Activated T-helper 1 cell treated with anti-CD3 and anti-CD28 coated beads, Interleukin-12 subunit alpha, Interleukin-12 subunit beta, Interleukin-2, Interleukin-4 antibody, amounts not matched to agents 30 ng/mL and 10 ng/mL and 1 ng/mL, durations not matched to agents 14 hours and 24 hours and 36 hours (primary cell): Measurements from ENCODE around the gene NSMCE1. TPM values are rescaled to one million over a fixed set of nuclear protein-coding genes. Genes with fewer than 3 reads are reported as not detected.
"Not testable (repeated sequence)": the region's sequence is repeated elsewhere in the genome, so short reads cannot be mapped to it uniquely, and the experiment has no call there.

Experiments used
- DNase-seq: peaks from one replicate; pipeline ENCODE4 v3.0.0; 2021; ENCODE audit warnings: low spot score
- H3K27ac Mint-ChIP-seq: one replicate; pipeline ENCODE4 v1.8.0; 2021; ENCODE audit warnings: mild to moderate bottlenecking, mixed read lengths
- H3K27me3 Mint-ChIP-seq: one replicate; pipeline ENCODE4 v1.8.0; 2022; ENCODE audit warnings: mild to moderate bottlenecking, moderate library complexity, mixed read lengths; ENCODE audit not compliant: insufficient read depth
- H3K36me3 Mint-ChIP-seq: one replicate; pipeline ENCODE4 v1.8.0; 2021; ENCODE audit warnings: low read depth, mixed read lengths
- H3K4me1 Mint-ChIP-seq: one replicate; pipeline ENCODE4 v1.8.0; 2021; ENCODE audit warnings: low read depth, mixed read lengths
- H3K4me3 Mint-ChIP-seq: one replicate; pipeline ENCODE4 v1.8.0; 2021; ENCODE audit warnings: mild to moderate bottlenecking, moderate library complexity, mixed read lengths
- H3K9me3 Mint-ChIP-seq: one replicate; pipeline ENCODE4 v1.8.0; 2021; ENCODE audit warnings: mixed read lengths
- intact Hi-C: fragments of 100-400 bp; cut with micrococcal nuclease; formaldehyde crosslinking; loops from one replicate; pipeline ENCODE4 v1.15.1; 2024
- total RNA-seq: library from RNA; stranded (reverse); gene quantifications from 2 replicates; pipeline ENCODE4 v1.2.3, GENCODE V29; 2022

Gene NSMCE1
- total RNA-seq, 1 donor from 2014 or later = 134 TPM

DNA sequence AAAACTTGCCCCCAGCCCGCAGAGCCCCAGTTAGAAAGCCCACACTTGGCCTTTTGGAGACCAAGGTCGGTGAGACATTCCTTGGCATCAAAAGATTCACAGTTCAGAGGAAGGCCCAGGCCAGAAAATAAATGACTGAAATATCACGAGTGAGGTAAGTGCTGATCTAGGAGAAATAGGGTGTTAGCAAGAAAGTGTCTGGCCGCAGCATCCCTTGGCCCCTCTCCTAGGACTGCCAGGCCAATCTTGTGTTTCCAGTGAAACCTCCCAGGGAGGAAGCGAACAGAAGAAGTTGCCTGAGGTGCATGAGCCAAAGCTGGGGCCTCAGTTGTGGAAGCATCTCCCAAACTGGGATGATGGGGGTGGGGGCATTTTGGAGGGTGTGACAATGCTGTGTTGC lies 22.5 kb upstream of the NSMCE1 start:
- H3K27me3 Mint-ChIP-seq = peaks cover 5% of the 10 kb centered on the region
- H3K4me1 Mint-ChIP-seq = peaks cover 40% of the 10 kb centered on the region
- H3K36me3 Mint-ChIP-seq = peaks cover 4% of the 10 kb centered on the region
- no peak for DNase-seq
- intact Hi-C loops = no loop called here
- no peak overlapping the region for H3K27ac Mint-ChIP-seq
- H3K9me3 Mint-ChIP-seq = peaks cover 5% of the 10 kb centered on the region
- no peak overlapping the region for H3K4me3 Mint-ChIP-seq

DNA sequence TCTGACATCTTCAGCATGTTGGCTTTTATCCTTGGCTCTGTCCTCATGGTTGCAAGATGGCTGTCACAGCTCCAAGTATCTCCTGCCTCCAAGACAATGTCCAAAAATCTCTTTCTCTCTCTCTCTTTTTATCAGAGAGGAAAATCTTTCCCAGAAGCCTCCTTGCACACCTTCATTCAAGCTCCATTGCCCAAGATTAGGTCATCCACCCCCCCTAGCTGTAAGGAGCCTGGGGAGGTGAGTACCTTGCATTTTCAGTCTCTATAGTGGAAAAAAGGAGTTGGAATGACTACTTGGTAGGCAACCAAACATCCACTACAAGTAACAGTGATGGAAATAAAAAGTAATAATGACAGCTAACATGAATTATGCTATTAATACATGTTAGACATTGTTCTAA lies 22.0 kb upstream of the NSMCE1 start:
- intact Hi-C loops = no loop called here
- H3K4me1 Mint-ChIP-seq = peaks cover 40% of the 10 kb centered on the region
- H3K27me3 Mint-ChIP-seq = peaks cover 5% of the 10 kb centered on the region
- DNase-seq = no peak
- H3K4me3 Mint-ChIP-seq = no peak overlapping the region
- peak overlapping the region; percentile 30 for H3K27ac Mint-ChIP-seq
- H3K36me3 Mint-ChIP-seq = peaks cover 6% of the 10 kb centered on the region
- peaks cover 5% of the 10 kb centered on the region for H3K9me3 Mint-ChIP-seq

DNA sequence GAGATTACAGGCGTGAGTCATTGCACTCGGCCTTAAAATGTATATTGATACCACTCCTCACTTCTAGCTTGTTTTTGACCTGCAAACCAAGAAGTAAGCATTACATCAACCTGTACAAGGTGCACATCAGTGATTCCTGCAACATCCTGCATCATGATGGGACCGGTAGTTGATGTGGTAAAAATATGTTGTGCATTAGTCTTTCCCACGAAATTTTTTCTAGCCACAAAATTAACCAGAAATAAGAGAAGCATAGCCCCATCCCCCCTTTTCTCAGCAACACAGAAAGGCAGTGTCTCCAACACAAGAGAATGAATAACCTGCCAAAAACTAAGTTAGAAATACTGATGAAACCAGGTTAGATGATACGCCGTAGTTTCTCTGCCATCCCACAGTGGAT lies 21.1 kb upstream of the NSMCE1 start:
- H3K27me3 Mint-ChIP-seq = peaks cover 5% of the 10 kb centered on the region
- H3K4me1 Mint-ChIP-seq = peaks cover 43% of the 10 kb centered on the region
- intact Hi-C loops = no loop called here
- DNase-seq = no peak
- H3K27ac Mint-ChIP-seq = peak overlapping the region; percentile 21
- peaks cover 5% of the 10 kb centered on the region for H3K9me3 Mint-ChIP-seq
- H3K4me3 Mint-ChIP-seq = peak overlapping the region; percentile 32
- H3K36me3 Mint-ChIP-seq = peaks cover 6% of the 10 kb centered on the region

DNA sequence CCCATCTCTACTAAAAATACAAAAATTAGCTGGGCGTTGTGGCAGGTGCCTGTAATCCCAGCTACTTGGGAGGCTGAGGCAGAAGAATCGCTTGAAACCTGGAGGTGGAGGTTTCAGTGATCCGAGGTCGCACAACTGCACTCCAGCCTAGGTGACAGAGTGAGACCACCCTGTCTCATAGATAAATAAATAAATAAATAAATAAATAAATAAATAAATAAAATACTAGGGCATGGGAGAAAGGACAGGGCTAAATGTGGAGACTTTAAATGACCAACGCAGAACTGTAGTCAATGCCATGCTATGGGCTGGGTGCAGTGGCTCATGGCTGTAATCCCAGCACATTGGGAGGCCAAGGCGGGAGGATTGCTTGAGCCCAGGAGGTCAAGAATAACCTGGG lies 19.7 kb upstream of the NSMCE1 start:
- not testable (repeated sequence) for H3K36me3 Mint-ChIP-seq

DNA sequence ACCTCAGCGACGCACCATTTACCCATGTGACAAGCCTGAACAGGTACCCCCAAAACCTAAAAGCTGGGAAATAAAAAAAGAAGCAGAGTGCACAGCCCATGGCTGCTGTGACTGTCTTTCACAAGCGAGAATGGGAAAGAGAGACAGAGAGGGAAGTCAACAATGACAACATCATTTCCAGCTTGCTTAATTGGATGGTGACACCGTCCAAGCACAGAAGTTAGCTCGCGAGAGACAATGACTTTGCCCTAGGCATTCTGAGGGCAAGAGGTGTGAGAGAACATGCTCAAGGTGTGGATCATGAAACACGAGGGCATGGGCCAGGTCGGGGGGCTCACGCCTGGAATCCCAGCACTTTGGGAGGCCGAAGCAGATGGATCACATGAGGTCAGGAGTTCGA lies 19.3 kb upstream of the NSMCE1 start:
- Mint-ChIP-seq H3K36me3 (peaks cover 6% of the 10 kb centered on the region), H3K4me1 (peaks cover 61% of the 10 kb centered on the region), H3K9me3 (peaks cover 5% of the 10 kb centered on the region), H3K27ac (no peak overlapping the region), H3K27me3 (peaks cover 5% of the 10 kb centered on the region), H3K4me3 (no peak overlapping the region)
- intact Hi-C loops = no loop called here
- DNase-seq = no peak

More for the DNA sequence above, 19.7 kb upstream of the NSMCE1 start:
- H3K4me1 Mint-ChIP-seq = peaks cover 57% of the 10 kb centered on the region
- DNase-seq, H3K27ac Mint-ChIP-seq, H3K9me3 Mint-ChIP-seq, H3K4me3 Mint-ChIP-seq, intact Hi-C loops, H3K27me3 Mint-ChIP-seq: not testable (repeated sequence)

DNA sequence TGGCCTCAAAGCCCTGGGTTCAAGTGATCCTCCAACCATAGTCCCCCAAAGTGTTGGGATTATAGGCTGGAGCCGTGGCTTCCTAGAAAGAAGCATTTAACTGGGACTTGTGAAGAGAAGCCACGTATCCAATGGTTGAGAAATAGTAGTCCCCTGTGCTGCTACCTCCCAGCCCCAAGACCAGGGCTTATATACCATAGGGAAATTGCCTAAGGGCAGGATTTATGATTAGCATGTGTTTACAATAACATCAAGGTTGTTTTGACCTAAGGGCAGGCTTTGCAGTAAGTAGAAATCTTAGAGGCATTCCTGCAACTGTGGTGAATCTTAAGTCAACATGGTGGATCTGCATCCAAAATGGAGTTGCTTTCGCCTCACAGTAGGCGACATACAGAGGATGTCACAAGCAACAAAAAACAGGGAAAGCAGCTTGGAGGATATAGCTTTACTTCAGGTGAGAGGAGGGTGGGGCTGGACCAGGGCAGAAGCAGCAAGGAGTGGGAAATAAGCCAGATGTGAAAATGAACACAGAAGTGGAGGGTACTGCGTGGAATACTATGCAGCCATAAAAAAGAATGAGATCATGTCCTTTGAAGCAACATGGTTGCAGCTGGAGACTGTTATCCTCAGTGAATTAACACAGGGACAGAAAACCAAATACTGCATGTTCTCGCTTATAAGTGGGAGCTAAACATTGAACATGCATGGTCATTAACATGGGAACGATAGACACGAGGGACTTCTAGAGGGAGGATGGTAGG lies 18.7 kb upstream of the NSMCE1 start:
- intact Hi-C loops = no loop called here
- Mint-ChIP-seq H3K9me3 (peaks cover 5% of the 10 kb centered on the region), H3K27ac (no peak overlapping the region), H3K36me3 (peaks cover 6% of the 10 kb centered on the region), H3K4me1 (peaks cover 67% of the 10 kb centered on the region), H3K4me3 (no peak overlapping the region), H3K27me3 (peaks cover 5% of the 10 kb centered on the region)
- DNase-seq = no peak

DNA sequence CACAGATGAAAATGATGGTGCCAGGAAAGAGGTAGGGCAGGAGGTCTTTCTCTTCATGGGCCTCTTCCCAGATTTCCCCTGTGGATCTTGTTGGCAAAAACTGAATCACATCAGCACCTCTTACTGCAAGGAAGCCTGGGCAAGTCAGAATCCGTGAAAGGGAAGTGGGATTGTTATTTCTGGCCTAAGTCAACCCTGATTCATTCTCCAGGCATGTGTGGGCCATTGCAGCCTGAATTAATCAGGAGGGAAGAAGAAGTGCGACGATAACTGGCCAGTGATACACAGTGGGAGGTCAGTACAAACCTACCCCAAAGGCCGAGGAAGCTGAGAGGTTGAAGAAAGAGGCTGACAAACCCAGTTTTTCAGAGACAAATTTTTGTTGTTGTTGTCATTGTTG lies 17.9 kb upstream of the NSMCE1 start:
- intact Hi-C loops = no loop called here
- Mint-ChIP-seq H3K27ac (no peak overlapping the region), H3K27me3 (peaks cover 6% of the 10 kb centered on the region), H3K4me3 (no peak overlapping the region), H3K9me3 (peaks cover 5% of the 10 kb centered on the region), H3K4me1 (peaks cover 72% of the 10 kb centered on the region), H3K36me3 (peaks cover 9% of the 10 kb centered on the region)
- no peak for DNase-seq

DNA sequence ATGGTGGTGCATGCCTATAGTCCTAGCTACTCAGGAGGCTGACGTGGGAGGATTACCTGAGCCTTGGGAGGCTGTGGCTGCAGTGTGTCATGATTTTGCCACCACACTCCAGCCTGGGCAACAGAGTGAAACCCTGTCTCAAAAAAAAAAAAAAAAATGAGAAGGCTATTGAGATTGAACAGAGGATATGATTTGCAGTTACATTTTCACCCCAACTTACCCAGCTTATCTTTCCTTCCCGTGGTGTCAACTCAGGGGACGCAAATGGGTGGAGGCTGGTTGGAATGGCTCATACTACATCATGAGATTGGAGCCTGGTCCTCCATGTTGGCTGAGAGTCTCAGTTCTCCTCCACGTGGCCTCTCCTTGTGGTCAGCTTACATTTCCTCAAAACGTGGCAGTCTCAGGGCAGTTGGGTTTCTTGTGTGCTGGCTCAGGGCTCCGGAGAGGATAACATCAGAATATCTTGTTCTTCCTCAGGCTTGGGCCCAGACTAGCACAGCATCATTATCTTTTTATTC lies 17.2 kb upstream of the NSMCE1 start:
- H3K27me3 Mint-ChIP-seq = peaks cover 8% of the 10 kb centered on the region
- H3K36me3 Mint-ChIP-seq = peaks cover 13% of the 10 kb centered on the region
- peaks cover 74% of the 10 kb centered on the region for H3K4me1 Mint-ChIP-seq
- H3K9me3 Mint-ChIP-seq = peaks cover 5% of the 10 kb centered on the region
- DNase-seq = no peak
- intact Hi-C loops = loop anchor here (1.0 kb wide), 1 partner anchor 28 kb away; the partner anchor contains the start of gene IL4R
- H3K27ac Mint-ChIP-seq = peak overlapping the region; percentile 57
- no peak overlapping the region for H3K4me3 Mint-ChIP-seq

DNA sequence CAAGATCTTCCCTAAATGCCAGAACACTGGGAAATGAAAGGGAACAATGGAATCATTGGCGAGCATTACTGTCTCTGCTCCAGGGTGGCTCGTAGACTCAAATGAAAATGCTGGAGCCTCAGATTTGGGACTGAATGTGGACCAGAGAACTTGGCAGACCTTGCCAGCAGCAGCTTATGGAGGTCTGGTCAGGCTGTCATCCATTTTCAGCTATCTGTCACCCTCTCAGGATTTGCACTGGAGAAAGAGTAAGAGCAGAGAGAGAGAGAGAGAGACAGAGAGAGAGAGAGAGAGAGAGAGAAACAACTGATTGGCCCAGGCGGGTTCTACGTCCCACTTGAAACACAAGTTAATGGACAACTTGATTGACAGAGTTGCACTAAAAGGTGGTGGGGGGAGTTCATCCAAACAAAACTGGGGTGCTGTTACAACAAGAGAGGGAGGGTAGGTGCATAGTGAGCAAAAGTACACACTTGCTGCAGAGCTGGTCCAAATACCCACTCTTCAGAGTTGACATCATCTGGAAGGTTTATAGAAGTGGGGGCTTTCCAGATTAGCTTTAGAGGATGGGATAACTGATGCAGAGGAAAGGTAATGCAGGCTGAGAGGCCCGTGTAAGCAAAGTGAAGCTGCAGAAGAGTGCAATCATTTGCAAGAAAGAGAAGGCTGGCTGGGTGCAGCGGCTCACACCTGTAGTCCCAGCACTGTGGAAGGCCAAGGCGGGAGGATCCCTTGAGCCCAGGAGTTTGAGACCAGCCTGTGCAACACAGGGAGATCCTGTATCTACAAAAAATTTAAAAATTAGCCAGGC lies 16.5 kb upstream of the NSMCE1 start:
- Mint-ChIP-seq H3K27ac (peak overlapping the region; percentile 42), H3K9me3 (peaks cover 5% of the 10 kb centered on the region), H3K4me3 (peak overlapping the region; percentile 16), H3K36me3 (peaks cover 13% of the 10 kb centered on the region), H3K27me3 (peaks cover 8% of the 10 kb centered on the region), H3K4me1 (peaks cover 68% of the 10 kb centered on the region)
- intact Hi-C loops = loop anchor here (1.0 kb wide), 1 partner anchor 28 kb away; the partner anchor contains the start of gene IL4R
- DNase-seq = no peak

DNA sequence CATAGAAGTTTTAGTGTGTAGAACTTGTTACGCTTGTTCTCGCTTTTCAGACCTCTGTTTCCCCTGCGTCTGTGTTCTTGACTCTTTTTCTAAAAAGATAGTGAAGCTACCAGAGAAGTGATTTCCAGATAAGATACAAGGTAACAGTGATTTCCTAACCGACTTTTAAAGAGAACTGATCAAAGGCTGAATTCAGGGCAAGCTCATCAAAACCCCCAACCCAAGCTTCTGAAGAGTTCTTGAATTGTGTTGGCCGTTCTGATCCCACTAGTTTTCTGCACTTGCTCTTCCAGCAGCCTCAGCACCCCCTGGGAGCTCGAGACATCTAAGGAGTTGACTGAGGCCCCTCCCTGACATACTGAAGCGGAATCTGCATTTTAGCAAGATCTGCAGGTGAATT lies 12.7 kb upstream of the NSMCE1 start:
- H3K36me3 Mint-ChIP-seq = peaks cover 9% of the 10 kb centered on the region
- peak overlapping the region; percentile 48 for H3K4me3 Mint-ChIP-seq
- H3K27ac Mint-ChIP-seq = no peak overlapping the region
- DNase-seq = no peak
- peaks cover 57% of the 10 kb centered on the region for H3K4me1 Mint-ChIP-seq
- no peaks in the 10 kb centered on the region for H3K9me3 Mint-ChIP-seq
- H3K27me3 Mint-ChIP-seq = peaks cover 5% of the 10 kb centered on the region
- intact Hi-C loops = no loop called here

DNA sequence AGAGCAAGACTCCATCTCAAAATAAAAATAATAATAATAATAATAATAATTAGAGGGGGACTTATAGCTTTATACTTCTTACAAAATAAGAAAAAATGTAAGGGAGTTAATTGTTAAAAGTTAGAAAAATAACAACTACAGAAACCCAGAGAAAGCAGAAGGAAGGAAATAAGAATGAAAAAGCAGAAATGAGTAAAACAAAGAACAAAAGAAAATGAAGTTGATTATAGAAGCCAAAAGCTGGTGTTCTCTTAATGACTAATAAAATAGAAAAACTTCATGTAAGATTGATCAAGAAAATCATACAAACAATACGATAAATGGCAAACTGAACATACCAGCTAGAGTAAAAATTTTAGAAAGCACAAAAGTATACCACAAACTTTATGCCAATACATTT lies 6.8 kb upstream of the NSMCE1 start:
- DNase-seq = no peak
- Mint-ChIP-seq H3K27ac (peak overlapping the region; percentile 23), H3K9me3 (peaks cover 4% of the 10 kb centered on the region), H3K4me1 (peaks cover 52% of the 10 kb centered on the region), H3K27me3 (no peaks in the 10 kb centered on the region), H3K4me3 (no peak overlapping the region), H3K36me3 (peaks cover 13% of the 10 kb centered on the region)
- intact Hi-C loops = no loop called here

DNA sequence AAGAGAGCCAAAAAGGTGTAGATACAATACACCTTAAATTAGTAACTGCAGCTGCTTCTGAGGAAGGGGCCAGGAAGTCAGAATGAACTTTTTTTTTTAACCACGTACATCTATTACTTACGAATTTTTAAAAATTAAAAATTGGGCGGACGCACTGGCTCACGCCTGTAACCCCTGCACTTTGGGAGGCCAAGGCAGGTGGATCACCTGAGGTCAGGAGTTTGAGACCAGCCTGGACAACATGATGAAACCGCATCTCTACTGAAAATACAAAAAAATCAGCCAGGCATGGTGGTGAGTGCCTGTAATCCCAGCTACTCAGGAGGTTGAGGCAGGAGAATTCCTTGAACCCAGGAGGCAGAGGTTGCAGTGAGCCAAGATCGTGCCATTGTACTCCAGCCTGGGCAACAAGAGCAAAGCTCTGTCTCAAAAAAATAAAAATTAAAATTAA lies 5.9 kb upstream of the NSMCE1 start:
- not testable (repeated sequence) for H3K27me3 Mint-ChIP-seq, H3K9me3 Mint-ChIP-seq, DNase-seq
- Mint-ChIP-seq H3K36me3 (peaks cover 13% of the 10 kb centered on the region), H3K27ac (peak overlapping the region; percentile 87), H3K4me1 (peaks cover 62% of the 10 kb centered on the region), H3K4me3 (peak overlapping the region; percentile 32)
- intact Hi-C loops = loop anchor here (1.0 kb wide), 6 partner anchors 9 to 93 kb away; no protein-coding TSS in a partner anchor
